ENCODE measurements around the gene GTPBP6. TPM values are rescaled to one million over a fixed set of nuclear protein-coding genes. Genes with fewer than 3 reads are reported as not detected.
"Not testable (repeated sequence)": the region's sequence is repeated elsewhere in the genome, so short reads cannot be mapped to it uniquely, and the experiment has no call there.

The GTPBP6 gene
- total RNA-seq, 1 donor from 2014 or later, result 51.4 TPM

DNA sequence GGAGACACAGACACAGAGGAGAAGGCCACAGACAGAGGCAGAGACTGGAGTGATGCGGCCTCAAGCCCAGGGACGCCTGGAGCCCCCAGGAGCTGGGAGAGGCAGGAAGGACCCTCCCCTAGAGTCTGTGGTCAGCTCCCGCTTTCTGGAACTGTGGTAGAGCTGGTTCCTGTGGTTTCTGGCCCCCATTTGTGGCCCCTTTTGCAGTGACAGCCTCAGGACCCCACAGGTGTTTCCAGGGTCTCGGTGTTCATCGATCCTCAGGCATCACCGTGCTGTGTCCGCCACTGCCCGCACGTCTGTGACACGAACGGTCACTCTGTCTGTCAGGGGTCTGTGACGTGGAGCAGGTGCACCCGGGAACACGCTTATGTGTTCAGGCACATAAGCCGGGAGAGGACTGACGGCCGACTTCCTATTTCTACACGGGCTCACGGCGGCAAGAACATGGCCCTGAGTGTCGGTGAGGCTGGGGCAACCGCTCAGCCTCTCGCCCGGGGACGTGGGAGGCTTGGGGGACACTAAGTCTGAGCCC, 7.9 kb downstream of the GTPBP6 start:
- ATAC-seq (no peak), DNase-seq (ENCODE audit: missing footprints) (no peak)
- intact Hi-C loops (cut with DNase I), result no loop called here

DNA sequence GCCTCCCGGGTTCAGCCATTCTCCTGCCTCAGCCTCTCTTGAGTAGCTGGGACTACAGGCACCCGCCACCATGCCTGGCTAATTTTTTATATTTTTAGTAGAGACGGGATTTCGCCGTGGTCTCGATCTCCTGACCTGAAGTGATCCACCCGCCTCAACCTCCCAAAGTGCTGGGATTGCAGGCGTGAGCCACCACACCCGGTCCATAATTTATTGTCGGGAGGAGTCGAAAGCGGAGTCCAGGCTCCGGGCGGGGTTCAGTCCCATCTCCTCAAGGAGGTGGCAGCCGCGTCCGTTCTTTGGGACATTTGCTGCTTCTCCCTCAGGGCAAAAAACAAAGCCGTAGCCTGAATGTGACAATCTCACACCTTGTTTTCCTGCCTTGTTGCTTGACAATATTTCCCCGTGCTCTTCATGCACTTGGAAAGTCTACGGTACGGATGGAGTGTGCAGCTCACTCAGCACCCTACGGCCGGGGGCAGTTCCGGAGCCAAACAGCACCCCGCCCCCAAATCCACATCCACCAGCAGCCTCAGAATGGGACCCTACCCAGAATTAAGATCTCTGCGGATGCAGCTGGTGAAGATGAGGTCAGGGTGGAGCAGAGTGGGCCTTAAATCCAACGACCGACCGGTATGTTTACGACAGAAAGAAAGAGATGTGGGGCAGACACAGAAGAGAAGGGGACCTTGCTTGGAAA, 9.6 kb downstream of the GTPBP6 start:
- ATAC-seq (no peak), DNase-seq (ENCODE audit: missing footprints) (no peak)
- intact Hi-C loops (cut with DNase I), result no loop called here

DNA sequence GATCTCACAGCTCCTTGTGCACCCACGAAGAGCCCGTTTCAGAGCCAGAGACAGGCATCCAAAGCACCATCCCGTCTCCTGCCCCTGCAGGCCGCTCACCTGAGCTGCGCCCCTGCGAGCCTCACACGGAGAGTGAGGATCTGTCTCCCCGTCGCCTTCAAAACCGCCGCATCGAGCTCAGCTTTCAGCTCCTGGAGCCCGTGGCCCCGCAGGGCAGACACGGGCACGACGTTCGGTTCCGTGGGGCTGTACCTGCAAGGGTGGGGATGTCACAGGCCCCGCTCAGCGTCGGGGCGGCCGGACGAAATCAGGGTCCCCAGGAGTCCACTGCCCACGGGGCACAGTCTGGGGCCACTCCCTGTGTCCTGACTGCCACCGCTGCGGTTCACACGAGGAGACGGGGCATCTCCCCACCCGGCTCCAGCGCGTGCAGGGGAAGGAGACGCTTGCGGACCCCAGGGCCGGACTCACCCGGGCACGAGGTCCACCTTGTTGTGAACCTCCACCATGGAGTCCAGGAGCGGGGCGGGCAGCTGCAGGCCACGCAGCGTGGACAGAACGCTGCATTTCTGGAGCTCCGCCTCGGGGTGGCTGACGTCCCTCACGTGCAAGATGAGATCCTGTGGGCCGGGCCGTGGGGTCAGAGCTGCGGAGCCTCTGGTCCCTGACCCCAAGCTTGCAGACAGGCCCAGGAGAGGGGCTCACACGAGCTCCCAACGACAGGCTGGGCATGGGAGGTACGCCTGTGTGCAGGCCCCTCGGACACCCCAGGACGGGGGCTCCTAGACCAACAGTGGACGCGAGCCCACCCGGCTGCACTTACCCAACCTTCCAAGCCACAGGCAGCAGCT, 11.1 kb downstream of the GTPBP6 start:
- DNase-seq (ENCODE audit: missing footprints) (no peak), ATAC-seq (no peak)
- intact Hi-C loops (cut with DNase I), result no loop called here

GRCh38 chrX:306614-307251, 11.9 kb downstream of the GTPBP6 start:
- DNase-seq (ENCODE audit: missing footprints); intact Hi-C loops (cut with DNase I); ATAC-seq: not testable (repeated sequence)

DNA sequence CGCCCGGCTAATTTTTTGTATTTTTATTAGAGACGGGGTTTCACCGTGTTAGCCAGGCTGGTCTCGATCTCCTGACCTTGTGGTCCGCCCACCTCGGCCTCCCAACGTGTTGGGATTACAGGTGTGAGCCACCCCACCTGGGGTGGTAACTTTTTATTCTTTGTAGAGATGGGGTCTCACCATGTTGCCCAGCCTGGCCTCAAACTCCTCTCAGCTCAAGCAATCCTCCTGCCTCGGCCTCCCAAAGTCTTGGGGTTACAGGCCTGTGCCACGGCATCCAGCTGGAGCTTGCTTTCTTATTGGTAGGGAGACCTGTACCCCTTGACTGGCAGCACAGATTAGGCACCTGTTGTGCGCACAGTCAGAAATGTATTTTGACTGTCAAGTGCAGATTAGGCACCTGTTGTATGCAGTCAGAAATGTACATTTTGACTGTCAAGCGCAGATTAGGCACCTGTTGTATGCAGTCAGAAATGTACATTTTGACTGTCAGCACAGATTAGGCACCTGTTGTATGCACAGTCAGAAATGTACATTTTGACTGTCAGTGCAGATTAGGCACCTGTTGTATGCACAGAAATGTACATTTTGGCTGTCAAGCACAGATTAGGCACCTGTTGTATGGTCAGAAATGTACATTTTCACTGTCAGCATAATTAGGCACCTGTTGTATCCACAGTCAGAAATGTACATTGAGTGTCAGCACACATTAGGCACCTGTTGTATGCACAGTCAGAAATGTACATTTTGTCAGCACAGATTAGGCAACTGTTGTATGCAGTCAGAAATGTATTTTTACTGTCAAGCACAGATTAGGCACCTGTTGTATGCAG, 12.6 kb downstream of the GTPBP6 start:
- DNase-seq (ENCODE audit: missing footprints); ATAC-seq; intact Hi-C loops (cut with DNase I): not testable (repeated sequence)

- intact Hi-C loops (cut with DNase I), result no loop called here
- DNase-seq (ENCODE audit: missing footprints), result no peak
These were observed 15.6 kb downstream of the GTPBP6 start for GRCh38 chrX:302975-303374.

GRCh38 chrX:300334-300733, 18.3 kb downstream of the GTPBP6 start:
- DNase-seq (ENCODE audit: missing footprints) (no peak), ATAC-seq (no peak)
- intact Hi-C loops (cut with DNase I), result no loop called here

More at GRCh38 chrX:302975-303374, 15.6 kb downstream of the GTPBP6 start:
- no peak for ATAC-seq

- intact Hi-C loops (cut with DNase I), result no loop called here
- DNase-seq (ENCODE audit: missing footprints) (no peak), ATAC-seq (no peak)
These were observed 19.6 kb downstream of the GTPBP6 start for GRCh38 chrX:298993-299392.

DNA sequence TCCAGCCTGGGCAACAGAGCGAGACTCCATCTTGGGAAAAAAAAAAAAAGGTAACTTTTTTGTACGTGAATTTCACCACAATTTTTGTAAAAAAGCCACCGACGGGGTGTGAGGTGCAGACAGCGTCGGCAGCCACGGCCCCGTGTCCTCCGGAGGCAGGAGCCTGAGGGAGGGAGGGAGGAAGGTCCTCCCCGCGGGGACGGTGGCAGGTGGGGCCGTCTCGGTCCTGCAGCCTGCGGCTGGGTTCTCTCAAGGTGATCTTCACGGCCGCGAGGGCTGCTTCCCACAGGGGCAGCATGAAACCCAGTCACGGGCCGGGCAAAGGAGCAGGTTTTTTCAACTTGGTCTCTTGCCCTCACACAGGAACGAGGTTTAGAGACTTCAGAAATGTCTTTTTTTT, 23.5 kb downstream of the GTPBP6 start:
- DNase-seq (ENCODE audit: missing footprints) (no peak), ATAC-seq (no peak)
- intact Hi-C loops (cut with DNase I), result no loop called here

DNA sequence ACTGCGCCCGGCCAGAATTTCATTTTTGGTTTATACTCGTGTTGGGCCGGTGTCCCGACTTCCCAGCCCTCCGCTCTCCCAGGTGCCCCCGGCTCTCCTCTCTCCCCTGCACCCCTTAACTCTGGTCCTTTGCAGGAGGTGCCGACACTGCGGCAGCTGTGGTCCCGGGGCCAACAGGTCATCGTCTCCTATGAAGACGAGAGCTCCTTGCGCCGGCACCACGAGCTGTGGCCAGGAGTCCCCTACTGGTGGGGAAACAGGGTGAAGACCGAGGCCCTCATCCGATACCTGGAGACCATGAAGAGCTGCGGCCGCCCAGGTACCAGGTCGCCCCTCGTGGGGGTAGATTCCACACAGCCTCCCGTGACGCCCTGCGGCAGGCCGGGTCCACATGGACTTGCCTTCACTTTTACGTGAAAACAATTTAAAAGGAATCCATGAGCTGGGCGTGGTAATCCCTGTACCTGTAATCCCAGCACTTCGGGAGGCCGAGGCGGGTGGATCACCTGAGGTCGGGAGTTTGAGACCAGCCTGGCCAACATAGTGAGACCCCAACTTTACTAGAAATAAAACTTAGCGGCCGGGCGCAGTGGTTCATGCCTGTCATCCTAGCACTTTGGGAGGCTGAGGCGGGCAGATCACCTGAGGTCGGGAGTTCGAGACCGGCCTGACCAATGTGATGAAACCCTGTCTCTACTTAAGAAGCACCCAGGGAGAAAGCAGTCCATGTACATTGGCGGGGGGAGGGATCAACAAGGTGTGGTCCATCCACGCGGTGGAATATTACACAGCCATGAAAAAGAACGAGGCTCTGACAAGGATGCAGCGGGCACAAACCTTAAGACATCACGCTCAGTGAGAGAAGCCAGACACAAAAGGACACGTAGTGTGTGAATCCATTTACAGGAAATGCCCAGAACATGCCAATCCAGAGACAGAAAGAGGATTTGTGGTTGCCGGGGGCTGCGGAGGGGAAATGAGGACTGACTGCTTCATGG, 25.4 kb downstream of the GTPBP6 start:
- DNase-seq (ENCODE audit: missing footprints), result no peak
- intact Hi-C loops (cut with DNase I), result no loop called here
- ATAC-seq, result no peak

GRCh38 chrX:291411-291901, 27.1 kb downstream of the GTPBP6 start:
- intact Hi-C loops (cut with DNase I), result no loop called here
- DNase-seq (ENCODE audit: missing footprints) (no peak), ATAC-seq (no peak)

- intact Hi-C loops (cut with DNase I), result no loop called here
- ATAC-seq (no peak), DNase-seq (ENCODE audit: missing footprints) (no peak)
These were observed 28.0 kb downstream of the GTPBP6 start for GRCh38 chrX:290476-291166.

- intact Hi-C loops (cut with DNase I), result no loop called here
- no peak for ATAC-seq
- DNase-seq (ENCODE audit: missing footprints), result no peak
These were observed 30.0 kb downstream of the GTPBP6 start for GRCh38 chrX:288561-288991.

- DNase-seq (ENCODE audit: missing footprints) (no peak), ATAC-seq (no peak)
- intact Hi-C loops (cut with DNase I), result no loop called here
These were observed 30.9 kb downstream of the GTPBP6 start for GRCh38 chrX:287670-288069.

DNA sequence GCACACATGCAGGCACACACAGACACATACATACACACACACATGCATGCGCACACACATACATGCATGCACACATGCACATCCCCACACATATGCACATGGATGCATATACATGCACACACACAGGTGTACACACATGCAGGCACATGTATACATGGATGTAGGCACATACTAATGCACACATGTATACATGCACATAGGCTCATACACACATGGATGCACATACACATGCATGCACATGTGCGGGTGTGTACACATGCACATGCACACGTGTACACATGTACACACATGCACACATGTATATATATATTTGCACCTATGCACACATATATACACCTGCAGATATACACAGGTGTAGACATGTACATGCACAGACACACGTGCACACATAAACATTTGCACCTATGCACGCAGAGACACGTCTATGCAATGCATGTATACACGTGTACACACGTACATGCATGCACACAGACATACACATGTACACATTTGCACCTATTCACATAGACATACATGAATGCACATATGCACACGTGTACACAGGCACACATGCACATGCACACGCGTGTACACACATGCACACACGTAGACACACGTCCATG, 33.4 kb downstream of the GTPBP6 start:
- DNase-seq (ENCODE audit: missing footprints) (no peak), ATAC-seq (no peak)
- intact Hi-C loops (cut with DNase I), result no loop called here

DNA sequence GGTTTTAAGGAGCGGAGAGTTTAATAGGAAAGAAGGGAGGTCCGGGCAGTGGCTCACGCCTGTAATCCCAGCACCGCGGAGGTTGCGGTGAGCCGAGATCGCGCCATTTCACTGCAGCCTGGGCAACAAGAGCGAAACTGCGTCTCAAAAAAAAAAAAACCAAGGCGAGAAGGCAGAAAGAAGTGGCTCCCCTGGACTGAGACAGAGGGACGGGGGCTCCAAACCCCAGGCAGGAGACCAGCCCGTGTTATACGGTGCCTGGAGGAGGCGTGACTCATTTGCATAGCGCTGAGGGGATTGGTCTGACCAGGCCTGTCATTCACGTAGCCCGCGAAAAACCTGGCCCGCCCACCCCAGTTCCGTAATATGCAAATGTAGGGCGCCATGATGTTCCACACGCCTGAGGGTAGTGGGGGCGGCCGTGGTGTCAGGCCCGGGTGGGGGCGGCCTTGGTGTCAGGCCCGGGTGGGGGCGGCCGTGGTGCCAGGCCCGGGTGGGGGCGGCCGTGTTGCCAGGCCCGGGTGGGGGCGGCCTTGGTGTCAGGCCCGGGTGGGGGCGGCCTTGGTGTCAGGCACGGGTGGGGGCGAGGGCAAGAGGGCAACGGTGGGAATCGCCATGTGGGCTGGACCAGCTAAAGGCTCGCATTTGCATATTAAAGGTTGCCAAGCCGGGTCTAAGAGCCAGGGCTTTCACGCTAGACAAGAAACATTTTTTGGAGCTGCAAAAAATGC, 35.3 kb downstream of the GTPBP6 start:
- intact Hi-C loops (cut with DNase I), result no loop called here
- DNase-seq (ENCODE audit: missing footprints) (peak; percentile 94), ATAC-seq (peak; percentile 99)
